ENCODE data around the gene FIP1L1.

GRCh38 chr4:53476232-53477037 is 99.0 kb downstream of the FIP1L1 start:
- TF ChIP-seq CTCF (conservative IDR thresholded peaks at IDR 0.05) (no peak), EZH2 (IDR thresholded peaks at IDR 0.05; ENCODE audit: low read depth) (no peak)
